Transverse colon (tissue), 4 donors: ENCODE data around the gene CDC20B.

Experiments
- EP300 ChIP-seq: sonication (generic); formaldehyde crosslinking; IDR thresholded peaks from one replicate; pipeline ENCODE4 v1.6.1; 2017; ENCODE audit warnings: antibody characterized with exemption, low read depth
- POLR2A ChIP-seq: fragments of 450-650 bp; IDR thresholded peaks from one replicate; pipeline ENCODE4 v1.6.1; 2016; ENCODE audit warnings: antibody characterized with exemption, mild to moderate bottlenecking, moderate library complexity
- POLR2AphosphoS5 ChIP-seq, 3 donors: sonication (generic); formaldehyde crosslinking; IDR thresholded peaks; one replicate each; pipeline ENCODE4 v1.6.1; 2016; ENCODE audit warnings: antibody characterized with exemption in 3 of 3
- TF ChIP-seq, protein P1 (sequence below), 5 experiments: fragments of 200-600 bp in 3 of 5; fragments of 450-650 bp in 2 of 5; sonication (generic) in 3 of 5; IDR thresholded peaks; 1 replicate in 2 of 5; 2 replicates in 3 of 5; pipeline ENCODE4 v1.5.1; 2016 to 2017; ENCODE audit warnings: antibody characterized with exemption in 5 of 5, inconsistent platforms in 3 of 5, mild to moderate bottlenecking in 2 of 5, moderate library complexity in 1 of 5

DNA sequence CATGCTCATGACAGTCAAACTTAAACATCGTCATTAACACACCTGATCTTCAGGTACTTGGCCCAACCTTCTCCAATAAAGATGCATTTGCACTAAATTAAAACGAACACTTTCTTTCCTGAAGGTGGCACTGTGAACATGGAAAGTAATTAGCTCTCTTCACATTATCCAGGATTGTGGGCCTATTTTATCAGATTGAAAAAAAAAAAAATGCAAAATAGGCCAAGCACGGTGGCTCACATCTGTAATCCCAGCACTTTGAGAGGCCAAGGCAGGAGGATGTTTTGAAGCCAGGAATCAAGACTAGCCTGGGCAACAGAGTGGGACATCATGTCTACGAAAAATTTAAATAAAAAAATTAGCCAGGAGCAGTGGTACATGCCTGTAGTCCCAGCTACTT is 14.4 kb upstream of the CDC20B start:
- TF ChIP-seq, protein P1, sequence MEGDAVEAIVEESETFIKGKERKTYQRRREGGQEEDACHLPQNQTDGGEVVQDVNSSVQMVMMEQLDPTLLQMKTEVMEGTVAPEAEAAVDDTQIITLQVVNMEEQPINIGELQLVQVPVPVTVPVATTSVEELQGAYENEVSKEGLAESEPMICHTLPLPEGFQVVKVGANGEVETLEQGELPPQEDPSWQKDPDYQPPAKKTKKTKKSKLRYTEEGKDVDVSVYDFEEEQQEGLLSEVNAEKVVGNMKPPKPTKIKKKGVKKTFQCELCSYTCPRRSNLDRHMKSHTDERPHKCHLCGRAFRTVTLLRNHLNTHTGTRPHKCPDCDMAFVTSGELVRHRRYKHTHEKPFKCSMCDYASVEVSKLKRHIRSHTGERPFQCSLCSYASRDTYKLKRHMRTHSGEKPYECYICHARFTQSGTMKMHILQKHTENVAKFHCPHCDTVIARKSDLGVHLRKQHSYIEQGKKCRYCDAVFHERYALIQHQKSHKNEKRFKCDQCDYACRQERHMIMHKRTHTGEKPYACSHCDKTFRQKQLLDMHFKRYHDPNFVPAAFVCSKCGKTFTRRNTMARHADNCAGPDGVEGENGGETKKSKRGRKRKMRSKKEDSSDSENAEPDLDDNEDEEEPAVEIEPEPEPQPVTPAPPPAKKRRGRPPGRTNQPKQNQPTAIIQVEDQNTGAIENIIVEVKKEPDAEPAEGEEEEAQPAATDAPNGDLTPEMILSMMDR (IDR thresholded peaks at IDR 0.05): peak in 3 of 5 experiments; percentile 24 to 35 (median 28)
- TF ChIP-seq POLR2A (no peak), POLR2AphosphoS5 (IDR thresholded peaks at IDR 0.05) (no peak), EP300 (no peak)
